Type B pancreatic cell (in vitro differentiated cells): Measurements from ENCODE around the gene SLC22A9. TPM values are rescaled to one million over a fixed set of nuclear protein-coding genes. Genes with fewer than 3 reads are reported as not detected.

Experiments
- DNase-seq: peaks from one replicate; pipeline ENCODE4 v3.0.0; 2021; ENCODE audit warnings: mixed read lengths; ENCODE audit not compliant: unreplicated experiment; ENCODE audit errors: extremely low spot score
- H3K27ac Mint-ChIP-seq: 2 replicates; pipeline ENCODE4 v1.8.0; 2021; ENCODE audit warnings: mild to moderate bottlenecking, mixed read lengths
- H3K27me3 Mint-ChIP-seq: 2 replicates; pipeline ENCODE4 v1.8.0; 2021; ENCODE audit warnings: mixed read lengths
- H3K36me3 Mint-ChIP-seq: 2 replicates; pipeline ENCODE4 v1.8.0; 2021; ENCODE audit warnings: mixed read lengths
- H3K4me1 Mint-ChIP-seq: one replicate; pipeline ENCODE4 v1.8.0; 2021; ENCODE audit warnings: mixed read lengths; ENCODE audit not compliant: unreplicated experiment
- H3K4me3 Mint-ChIP-seq: 2 replicates; pipeline ENCODE4 v1.8.0; 2021; ENCODE audit warnings: mild to moderate bottlenecking, mixed read lengths
- H3K9me3 Mint-ChIP-seq: 2 replicates; pipeline ENCODE4 v1.8.0; 2021; ENCODE audit warnings: mixed read lengths
- total RNA-seq: library from RNA; stranded (reverse); gene quantifications from 2 replicates; pipeline ENCODE4 v1.2.1, GENCODE V29; 2021; ENCODE audit warnings: low replicate concordance
- TF ChIP-seq, protein P1 (sequence below): fragments of 200-600 bp; sonication (generic); conservative IDR thresholded peaks from 2 replicates; pipeline ENCODE4 v1.5.0; 2021; ENCODE audit warnings: antibody characterized with exemption, mild to moderate bottlenecking

The SLC22A9 gene
- total RNA-seq, 1 donor from 2014 or later = 0.19 TPM

DNA sequence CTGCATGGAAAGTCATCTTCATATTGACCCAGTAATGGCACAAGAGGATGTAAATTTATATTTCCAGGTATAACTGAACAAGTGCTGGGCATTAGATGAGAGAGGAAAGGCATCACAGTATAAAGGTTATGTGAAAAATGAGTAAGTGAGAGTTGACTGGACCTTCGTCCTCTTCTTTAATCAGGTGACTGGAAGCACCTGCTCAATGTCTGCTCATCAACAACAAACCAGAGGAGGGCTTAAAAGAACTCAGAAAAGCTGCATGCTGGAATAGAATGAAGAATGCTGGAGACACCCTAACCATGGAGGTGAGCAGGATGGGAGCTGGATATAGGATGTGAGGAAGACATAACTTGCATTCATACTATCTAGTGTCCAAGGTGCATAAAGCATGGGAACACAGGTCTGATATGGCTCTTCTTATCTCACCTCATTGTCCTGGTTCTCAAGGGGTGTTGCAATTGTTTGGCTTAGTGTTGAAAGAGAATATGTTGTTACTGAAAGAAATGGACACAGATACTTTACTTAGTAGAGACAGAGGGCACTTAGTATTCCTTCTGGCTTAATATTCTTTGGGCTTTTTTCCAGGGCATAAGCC lies 7.3 kb upstream of the SLC22A9 start:
- peaks cover 18% of the 10 kb centered on the region for H3K27me3 Mint-ChIP-seq
- TF ChIP-seq, protein P1, sequence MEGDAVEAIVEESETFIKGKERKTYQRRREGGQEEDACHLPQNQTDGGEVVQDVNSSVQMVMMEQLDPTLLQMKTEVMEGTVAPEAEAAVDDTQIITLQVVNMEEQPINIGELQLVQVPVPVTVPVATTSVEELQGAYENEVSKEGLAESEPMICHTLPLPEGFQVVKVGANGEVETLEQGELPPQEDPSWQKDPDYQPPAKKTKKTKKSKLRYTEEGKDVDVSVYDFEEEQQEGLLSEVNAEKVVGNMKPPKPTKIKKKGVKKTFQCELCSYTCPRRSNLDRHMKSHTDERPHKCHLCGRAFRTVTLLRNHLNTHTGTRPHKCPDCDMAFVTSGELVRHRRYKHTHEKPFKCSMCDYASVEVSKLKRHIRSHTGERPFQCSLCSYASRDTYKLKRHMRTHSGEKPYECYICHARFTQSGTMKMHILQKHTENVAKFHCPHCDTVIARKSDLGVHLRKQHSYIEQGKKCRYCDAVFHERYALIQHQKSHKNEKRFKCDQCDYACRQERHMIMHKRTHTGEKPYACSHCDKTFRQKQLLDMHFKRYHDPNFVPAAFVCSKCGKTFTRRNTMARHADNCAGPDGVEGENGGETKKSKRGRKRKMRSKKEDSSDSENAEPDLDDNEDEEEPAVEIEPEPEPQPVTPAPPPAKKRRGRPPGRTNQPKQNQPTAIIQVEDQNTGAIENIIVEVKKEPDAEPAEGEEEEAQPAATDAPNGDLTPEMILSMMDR = no peak
- no peak overlapping the region for H3K27ac Mint-ChIP-seq
- no peak overlapping the region for H3K4me3 Mint-ChIP-seq
- DNase-seq = no peak
- no peaks in the 10 kb centered on the region for H3K36me3 Mint-ChIP-seq
- peaks cover 9% of the 10 kb centered on the region for H3K9me3 Mint-ChIP-seq
- no peaks in the 10 kb centered on the region for H3K4me1 Mint-ChIP-seq

DNA sequence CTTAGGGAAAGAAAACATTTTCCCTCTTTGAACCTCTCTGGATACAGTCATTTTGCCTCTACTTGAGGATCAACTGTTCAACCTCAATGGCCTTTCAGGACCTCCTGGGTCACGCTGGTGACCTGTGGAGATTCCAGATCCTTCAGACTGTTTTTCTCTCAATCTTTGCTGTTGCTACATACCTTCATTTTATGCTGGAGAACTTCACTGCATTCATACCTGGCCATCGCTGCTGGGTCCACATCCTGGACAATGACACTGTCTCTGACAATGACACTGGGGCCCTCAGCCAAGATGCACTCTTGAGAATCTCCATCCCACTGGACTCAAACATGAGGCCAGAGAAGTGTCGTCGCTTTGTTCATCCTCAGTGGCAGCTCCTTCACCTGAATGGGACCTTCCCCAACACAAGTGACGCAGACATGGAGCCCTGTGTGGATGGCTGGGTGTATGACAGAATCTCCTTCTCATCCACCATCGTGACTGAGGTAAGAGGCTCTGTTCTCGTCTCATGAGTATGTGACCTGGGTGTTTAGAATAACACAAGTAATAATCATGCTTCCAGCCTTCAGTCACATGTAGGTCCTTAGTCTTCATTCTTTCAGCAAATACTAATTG lies 495 bp downstream of the SLC22A9 start:
- H3K9me3 Mint-ChIP-seq = no peaks in the 10 kb centered on the region

DNA sequence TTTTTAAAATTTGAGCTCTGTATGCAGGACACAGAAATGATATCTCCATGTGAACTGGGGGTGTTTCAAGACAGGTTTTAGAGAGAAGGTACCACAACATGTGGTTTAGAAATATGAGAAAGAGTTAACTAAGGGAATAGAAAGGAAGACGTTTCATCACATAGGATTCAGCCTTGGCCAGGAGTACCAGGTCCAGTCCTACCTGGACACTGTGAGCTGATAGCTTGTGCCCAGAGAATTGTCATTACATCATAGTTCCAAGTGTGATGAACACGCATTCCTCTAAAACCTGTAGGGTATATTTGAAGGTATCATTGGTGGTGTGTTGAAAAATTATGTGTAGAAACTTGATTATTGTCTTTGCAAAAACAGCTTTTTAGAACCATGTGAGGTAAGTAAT lies 1.8 kb downstream of the SLC22A9 start:
- H3K27me3 Mint-ChIP-seq = peaks cover 4% of the 10 kb centered on the region
- no peak for DNase-seq
- TF ChIP-seq, protein P1 = no peak
- H3K4me1 Mint-ChIP-seq = no peaks in the 10 kb centered on the region
- no peaks in the 10 kb centered on the region for H3K36me3 Mint-ChIP-seq
- no peaks in the 10 kb centered on the region for H3K9me3 Mint-ChIP-seq
- no peak overlapping the region for H3K4me3 Mint-ChIP-seq
- H3K27ac Mint-ChIP-seq = no peak overlapping the region

More for the DNA sequence above, 495 bp downstream of the SLC22A9 start:
- Mint-ChIP-seq H3K27me3 (peaks cover 4% of the 10 kb centered on the region), H3K36me3 (no peaks in the 10 kb centered on the region), H3K4me1 (no peaks in the 10 kb centered on the region), H3K4me3 (no peak overlapping the region), H3K27ac (no peak overlapping the region)
- TF ChIP-seq, protein P1 = no peak
- DNase-seq = no peak

DNA sequence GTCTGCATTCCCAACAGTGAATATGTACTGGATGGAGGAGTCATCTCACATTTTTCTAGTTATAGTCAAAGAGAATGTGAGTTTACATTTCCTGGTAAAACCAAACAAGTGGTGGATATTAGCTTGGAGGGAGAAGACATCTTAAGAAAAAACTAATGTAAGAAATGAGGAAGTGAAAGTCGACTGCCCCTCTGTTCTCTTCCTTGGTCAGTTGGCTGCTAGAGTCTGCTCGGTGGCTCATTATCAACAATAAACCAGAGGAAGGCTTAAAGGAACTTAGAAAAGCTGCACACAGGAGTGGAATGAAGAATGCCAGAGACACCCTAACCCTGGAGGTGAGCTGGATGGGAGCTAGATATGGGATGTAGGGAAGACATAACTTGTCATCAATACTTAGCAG lies 5.8 kb downstream of the SLC22A9 start:
- TF ChIP-seq, protein P1 = no peak
- Mint-ChIP-seq H3K27me3 (peaks cover 11% of the 10 kb centered on the region), H3K4me1 (no peaks in the 10 kb centered on the region), H3K4me3 (no peak overlapping the region), H3K36me3 (no peaks in the 10 kb centered on the region), H3K27ac (no peak overlapping the region), H3K9me3 (no peaks in the 10 kb centered on the region)
- no peak for DNase-seq

DNA sequence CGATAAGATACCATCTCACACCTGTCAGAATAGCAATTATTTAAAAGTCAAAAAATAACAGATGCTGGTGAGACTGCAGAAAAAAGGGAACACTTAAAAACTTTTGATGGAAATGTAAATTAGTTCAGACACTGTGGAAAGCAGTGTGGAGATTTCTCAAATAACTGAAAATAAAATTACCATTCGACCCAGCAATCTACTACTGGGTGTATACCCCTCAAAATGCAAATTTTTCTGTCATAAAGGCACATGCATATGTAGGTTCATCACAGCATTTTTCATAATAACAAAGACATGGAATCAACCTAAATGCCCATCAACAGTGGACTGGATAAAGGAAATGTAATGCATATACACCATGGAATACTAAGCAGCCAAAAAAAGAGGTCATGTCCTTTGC lies 10.5 kb downstream of the SLC22A9 start:
- TF ChIP-seq, protein P1 = no peak
- Mint-ChIP-seq H3K4me1 (no peaks in the 10 kb centered on the region), H3K36me3 (no peaks in the 10 kb centered on the region), H3K27ac (no peak overlapping the region), H3K27me3 (peaks cover 13% of the 10 kb centered on the region), H3K4me3 (no peak overlapping the region), H3K9me3 (no peaks in the 10 kb centered on the region)
- no peak for DNase-seq
